A172 (cell line): Measurements from ENCODE around the gene TADA2A. TPM values are rescaled to one million over a fixed set of nuclear protein-coding genes. Genes with fewer than 3 reads are reported as not detected.

Experiments
- DNase-seq: peaks from one replicate; pipeline ENCODE4 v3.0.0-alpha.2; 2015; ENCODE audit warnings: low spot score
- total RNA-seq: library from RNA; depleted of rRNA; stranded (reverse); fragments of >200 nt; shearing (Covaris generic); gene quantifications from 2 replicates; pipeline ENCODE4 v1.2.3, GENCODE V29; 2014; rRNA removed

Gene TADA2A
- 27.1 and 29.1 TPM in 2 replicates for total RNA-seq

DNA sequence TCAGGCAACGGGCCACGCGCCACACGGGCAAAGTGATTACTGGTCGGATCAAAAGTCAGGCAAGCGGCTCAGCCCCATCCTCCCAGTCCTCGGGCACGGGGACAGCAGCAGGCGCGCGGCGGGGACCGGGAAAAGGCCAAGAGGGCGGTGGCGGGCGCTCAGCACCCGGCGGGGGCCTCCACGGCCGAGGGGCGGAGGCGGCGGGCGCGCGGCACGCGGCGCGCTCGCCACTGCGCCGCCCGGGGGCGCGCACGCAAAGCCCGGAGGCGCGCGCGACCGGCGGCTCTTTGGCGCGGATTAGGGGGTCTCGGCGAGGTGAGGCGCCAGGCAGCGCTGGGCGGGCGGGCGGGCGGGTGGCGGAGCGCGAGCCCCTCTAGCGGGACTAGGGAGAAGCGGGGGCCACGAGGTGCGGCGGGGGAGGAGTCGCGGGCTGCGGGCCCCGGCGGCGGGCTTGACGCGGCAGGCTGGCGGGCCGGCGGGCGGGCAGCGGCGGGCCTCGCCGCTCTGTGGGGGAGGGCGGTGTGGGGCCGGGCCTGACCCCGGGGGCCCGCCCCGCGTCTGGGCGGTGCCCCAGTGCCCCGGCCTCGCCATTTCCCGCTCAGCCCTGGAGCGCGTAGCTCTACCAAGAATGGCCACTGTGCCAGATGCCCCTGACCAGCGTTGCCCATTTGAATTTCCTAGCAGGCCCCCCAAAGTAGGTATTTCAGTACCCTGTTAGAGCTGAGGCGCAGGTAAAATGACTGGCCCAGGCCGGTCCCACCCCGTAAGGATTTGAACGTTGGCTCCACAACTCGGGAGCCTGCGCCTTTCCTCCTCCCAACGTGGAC lies at the start of gene TADA2A, which contains the start of gene ACACA:
TSS of gene TADA2A (plus strand) at position 252 of the 827 bp plus-strand sequence. CDS start 4,480 bp downstream, outside the sequence.
TSS of gene ACACA (minus strand) at position 202 of the 827 bp plus-strand sequence. CDS start 537 bp downstream, outside the sequence.
- peak; percentile 73 for DNase-seq

GRCh38 chr17:37358098-37358829 lies 48.4 kb upstream of the TADA2A start:
- peak; percentile 70 for DNase-seq

GRCh38 chr17:37358830-37359681 lies 47.6 kb upstream of the TADA2A start:
- DNase-seq, result peak; percentile 91

GRCh38 chr17:37359682-37360188 lies 47.0 kb upstream of the TADA2A start:
- DNase-seq, result no peak

GRCh38 chr17:37360632-37361031 lies 46.1 kb upstream of the TADA2A start:
- no peak for DNase-seq

DNA sequence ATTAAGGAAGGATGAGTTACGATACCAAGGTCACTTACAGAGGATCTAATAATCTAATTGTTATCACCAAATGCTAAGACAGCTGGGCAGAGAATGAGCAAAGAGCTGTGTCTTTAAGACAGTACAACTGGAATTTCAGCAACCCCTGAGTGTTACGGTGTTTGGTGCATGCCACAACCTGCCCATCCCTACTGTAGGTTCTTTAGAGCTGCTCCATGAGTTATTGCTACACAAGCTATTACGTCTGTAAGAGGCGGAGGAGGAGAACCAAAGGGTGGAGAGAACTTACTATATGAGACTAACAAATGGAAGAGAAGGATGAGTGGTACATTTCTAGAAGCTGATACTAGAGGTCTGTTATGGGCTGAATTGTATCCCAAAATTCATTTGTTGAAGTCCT lies 45.1 kb upstream of the TADA2A start:
- no peak for DNase-seq

DNA sequence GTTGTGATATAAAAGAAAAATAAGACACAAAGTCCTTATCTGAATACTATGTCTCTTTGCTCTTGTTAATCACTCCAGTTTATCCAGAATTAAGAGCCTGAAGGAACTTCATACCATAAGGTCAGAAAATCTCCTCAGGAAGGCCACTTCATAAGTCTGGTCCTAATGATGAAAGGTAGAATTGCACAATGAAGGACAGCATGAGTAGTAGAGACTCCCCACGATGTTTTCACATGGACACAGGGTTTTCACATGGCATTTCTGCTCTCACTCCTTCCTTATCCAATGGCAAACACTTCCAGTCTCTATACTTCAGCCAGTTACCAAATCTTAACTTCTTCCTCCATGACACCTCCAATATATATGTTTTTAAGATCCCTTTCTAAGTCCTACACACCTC lies 41.1 kb upstream of the TADA2A start:
- no peak for DNase-seq

- no peak for DNase-seq
These were observed 38.1 kb upstream of the TADA2A start for GRCh38 chr17:37368577-37368976.

GRCh38 chr17:37373530-37374159 lies 33.0 kb upstream of the TADA2A start:
- DNase-seq, result peak; percentile 86

DNA sequence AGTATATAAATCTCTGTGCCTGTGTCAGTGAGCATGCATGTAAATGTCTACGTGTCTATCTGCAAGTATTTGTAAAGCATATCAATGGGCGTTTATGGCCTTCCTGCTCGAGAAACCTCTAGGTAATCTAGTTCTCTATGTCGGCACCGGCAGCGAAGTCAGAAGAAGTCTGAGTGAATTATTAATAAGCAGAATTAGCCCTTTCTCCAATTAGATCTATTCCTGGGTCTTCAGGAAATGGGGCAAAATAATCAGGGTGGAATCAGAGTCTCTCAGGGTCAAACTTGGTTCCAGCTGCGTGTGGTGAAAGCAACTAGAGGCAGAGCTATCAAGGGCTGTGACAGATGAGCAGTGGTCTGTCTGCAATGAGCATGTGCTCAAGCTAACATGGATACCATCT lies 31.0 kb upstream of the TADA2A start, which contains the start of gene C17orf78:
TSS of gene C17orf78 (plus strand) at position 280 of the 400 bp plus-strand sequence. CDS start at position 388, 108 bp downstream.
- no peak for DNase-seq

GRCh38 chr17:37382056-37382455 lies 24.6 kb upstream of the TADA2A start:
- DNase-seq, result no peak

GRCh38 chr17:37384560-37385149 lies 22.0 kb upstream of the TADA2A start:
- DNase-seq, result no peak

- no peak for DNase-seq
These were observed 21.2 kb upstream of the TADA2A start for GRCh38 chr17:37385474-37385990.

DNA sequence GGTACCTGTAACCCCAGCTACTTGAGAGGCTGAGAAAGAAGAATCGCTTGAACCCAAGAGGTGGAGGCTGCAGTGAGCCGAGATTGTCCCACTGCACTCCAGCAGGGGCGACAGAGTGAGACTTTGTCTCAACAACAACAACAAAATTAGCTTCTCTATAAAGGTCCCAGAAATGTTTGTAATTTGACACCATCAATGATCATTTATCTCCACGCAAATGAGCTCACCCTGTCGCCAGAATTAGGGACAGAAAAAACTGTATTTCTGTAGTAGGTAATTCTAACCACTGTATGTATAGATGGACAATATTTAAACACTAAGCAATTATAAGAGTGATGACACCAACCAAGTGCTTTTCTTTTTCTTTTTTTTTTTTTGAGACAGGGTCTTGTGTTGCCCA lies 20.2 kb upstream of the TADA2A start:
- DNase-seq, result no peak

DNA sequence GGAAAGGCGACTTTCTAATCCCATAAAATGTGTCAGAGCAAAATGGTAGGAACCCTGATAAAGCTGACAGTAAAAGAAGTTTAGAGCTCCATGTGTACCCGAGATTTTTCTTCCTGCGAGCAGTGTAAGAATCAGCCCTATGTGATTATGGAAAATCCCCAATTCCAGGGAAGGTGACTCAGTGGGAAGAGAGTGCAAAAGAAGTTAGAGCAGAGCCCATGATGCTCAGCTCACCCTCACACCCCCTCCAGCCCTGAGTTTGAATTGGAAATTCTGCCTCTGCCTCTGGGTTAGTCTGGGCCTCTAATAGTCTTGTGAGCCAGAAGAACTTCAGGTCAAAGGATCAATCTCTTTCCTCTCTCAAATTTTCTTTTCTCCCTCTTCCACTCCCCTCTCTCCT lies 18.4 kb upstream of the TADA2A start:
- peak; percentile 70 for DNase-seq

GRCh38 chr17:37389160-37389559 lies 17.5 kb upstream of the TADA2A start:
- no peak for DNase-seq

GRCh38 chr17:37391146-37391545 lies 15.5 kb upstream of the TADA2A start:
- DNase-seq, result no peak

DNA sequence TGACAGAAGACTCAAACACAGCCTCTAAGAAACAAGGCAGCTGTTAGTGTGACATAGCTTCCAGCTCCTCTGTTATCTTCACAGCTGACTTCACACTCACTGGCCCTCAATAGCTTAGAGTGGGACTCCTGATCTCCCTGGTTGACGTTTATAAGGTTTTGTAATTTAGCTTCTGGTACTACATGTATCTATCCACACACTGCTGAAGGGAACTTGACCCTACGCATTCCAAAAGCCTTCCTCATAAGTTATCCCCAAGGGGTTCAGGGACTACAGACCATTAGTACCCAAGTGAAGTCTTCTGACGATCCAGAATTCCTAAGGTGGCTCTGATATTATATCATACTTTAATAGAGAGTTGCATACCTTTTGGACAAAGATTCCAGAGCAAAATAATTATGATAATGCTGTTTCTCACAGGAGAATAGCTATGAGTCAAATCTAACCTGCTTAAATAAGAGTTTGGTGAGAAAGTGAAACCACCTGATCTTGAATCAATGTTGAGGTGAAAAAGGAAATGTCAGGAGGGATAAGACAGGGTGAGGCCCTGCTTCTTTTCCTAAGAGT lies 14.6 kb upstream of the TADA2A start:
- peak; percentile 80 for DNase-seq

DNA sequence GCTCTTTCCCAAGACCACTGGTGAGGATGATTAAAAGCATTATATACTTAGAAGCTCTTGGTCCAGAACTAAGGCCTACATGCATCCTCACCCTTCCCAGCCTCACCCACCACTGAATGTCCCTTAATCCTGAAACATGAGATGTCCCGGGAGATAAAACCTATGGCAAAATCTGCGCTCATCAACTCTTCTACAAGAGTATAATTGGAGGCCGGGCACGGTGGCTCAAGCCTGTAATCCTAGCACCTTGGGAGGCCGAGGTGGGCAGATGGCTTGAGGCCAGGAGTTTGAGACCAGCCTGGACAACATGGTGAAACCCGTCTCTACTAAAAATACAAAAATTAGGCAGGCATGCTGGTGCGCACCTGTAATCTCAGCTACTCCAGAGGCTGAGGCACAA lies 13.3 kb upstream of the TADA2A start:
- DNase-seq, result no peak

GRCh38 chr17:37399265-37399803 lies 7.4 kb upstream of the TADA2A start:
- DNase-seq, result peak; percentile 80
